ENCODE results near the gene ARHGEF37.
"Not testable (repeated sequence)": the region's sequence is repeated elsewhere in the genome, so short reads cannot be mapped to it uniquely, and the experiment has no call there.

Gene ARHGEF37

GRCh38 chr5:149550594-149551226 is 30.6 kb upstream of the ARHGEF37 start:
- Histone ChIP-seq H3K36me3 (ENCODE audit: insufficient read depth, low read length) (peaks cover 31% of the 10 kb centered on the region), H3K4me1 (ENCODE audit: insufficient read depth, low read length) (peaks cover 12% of the 10 kb centered on the region), H3K9me3 (ENCODE audit: low read length) (no peaks in the 10 kb centered on the region), H3K4me3 (ENCODE audit: low read length) (peak overlapping the region; percentile 98), H3K27me3 (ENCODE audit: insufficient read depth, low read length) (no peaks in the 10 kb centered on the region), H2AFZ (ENCODE audit: low read depth, low read length) (no peak overlapping the region)

DNA sequence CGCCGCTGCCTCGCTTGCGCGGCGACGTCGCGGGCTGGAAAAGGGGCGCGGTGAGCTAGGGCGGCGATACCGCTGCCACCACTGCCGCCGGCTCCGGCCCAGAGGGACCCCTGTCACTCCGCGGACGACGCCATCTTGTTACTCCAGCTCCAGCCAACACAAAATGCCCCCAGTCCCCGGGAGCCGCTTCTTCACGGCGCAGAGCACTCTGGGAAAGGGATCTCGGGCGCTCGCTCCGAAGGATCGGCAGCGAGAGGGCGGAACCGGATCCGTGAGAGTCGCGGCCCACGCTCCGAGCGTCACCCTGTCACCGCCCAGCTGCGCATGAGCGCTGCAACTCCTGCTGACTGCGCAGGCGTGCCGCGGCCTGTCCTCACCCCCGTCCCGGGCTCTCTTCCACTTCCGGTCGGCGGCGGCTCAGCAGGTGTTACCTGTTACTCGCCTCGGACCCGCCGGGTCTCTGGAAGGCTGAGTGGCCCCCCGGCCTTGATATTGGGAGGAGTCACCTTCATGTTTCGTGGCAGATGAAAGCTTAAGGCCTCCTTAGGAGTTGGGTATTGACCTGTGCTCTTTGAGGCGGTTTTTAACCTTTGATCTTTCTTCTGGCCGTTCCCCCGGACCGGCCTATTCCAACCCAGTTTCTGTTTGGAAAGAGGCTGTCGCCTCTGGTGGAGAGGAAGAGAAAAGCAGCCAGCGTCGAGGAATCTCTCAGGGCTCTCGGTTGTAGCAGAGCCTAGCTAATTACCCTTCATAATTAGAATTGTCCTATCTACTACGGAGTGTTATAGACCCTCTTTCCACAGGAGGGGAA is 29.9 kb upstream of the ARHGEF37 start, which contains the start of gene CSNK1A1:
TSS of gene CSNK1A1 (minus strand) at position 213 of the 811 bp plus-strand sequence. CDS start 475 bp downstream, outside the sequence.
- H3K27me3 ChIP-seq (ENCODE audit: insufficient read depth, low read length) = no peaks in the 10 kb centered on the region
- H3K9me3 ChIP-seq (ENCODE audit: low read length) = no peaks in the 10 kb centered on the region
- peak within 1 kb of the TSS; percentile 69 for H2AFZ ChIP-seq (ENCODE audit: low read depth, low read length)
- H3K36me3 ChIP-seq (ENCODE audit: insufficient read depth, low read length) = peaks cover 28% of the 10 kb centered on the region
- H3K4me1 ChIP-seq (ENCODE audit: insufficient read depth, low read length) = peaks cover 12% of the 10 kb centered on the region
- H3K4me3 ChIP-seq (ENCODE audit: low read length) = peak within 1 kb of the TSS; percentile 98

GRCh38 chr5:149552038-149552494 is 29.2 kb upstream of the ARHGEF37 start:
- peak overlapping the region; percentile 98 for H3K4me3 ChIP-seq (ENCODE audit: low read length)
- no peaks in the 10 kb centered on the region for H3K27me3 ChIP-seq (ENCODE audit: insufficient read depth, low read length)
- H2AFZ ChIP-seq (ENCODE audit: low read depth, low read length) = peak overlapping the region; percentile 69
- H3K4me1 ChIP-seq (ENCODE audit: insufficient read depth, low read length) = peaks cover 12% of the 10 kb centered on the region
- H3K36me3 ChIP-seq (ENCODE audit: insufficient read depth, low read length) = peaks cover 23% of the 10 kb centered on the region
- no peaks in the 10 kb centered on the region for H3K9me3 ChIP-seq (ENCODE audit: low read length)

GRCh38 chr5:149552553-149553160 is 28.6 kb upstream of the ARHGEF37 start:
- Histone ChIP-seq H3K36me3 (ENCODE audit: insufficient read depth, low read length) (peaks cover 18% of the 10 kb centered on the region), H3K4me1 (ENCODE audit: insufficient read depth, low read length) (peaks cover 12% of the 10 kb centered on the region), H3K4me3 (ENCODE audit: low read length) (no peak overlapping the region), H2AFZ (ENCODE audit: low read depth, low read length) (no peak overlapping the region), H3K27me3 (ENCODE audit: insufficient read depth, low read length) (no peaks in the 10 kb centered on the region), H3K9me3 (ENCODE audit: low read length) (no peaks in the 10 kb centered on the region)

DNA sequence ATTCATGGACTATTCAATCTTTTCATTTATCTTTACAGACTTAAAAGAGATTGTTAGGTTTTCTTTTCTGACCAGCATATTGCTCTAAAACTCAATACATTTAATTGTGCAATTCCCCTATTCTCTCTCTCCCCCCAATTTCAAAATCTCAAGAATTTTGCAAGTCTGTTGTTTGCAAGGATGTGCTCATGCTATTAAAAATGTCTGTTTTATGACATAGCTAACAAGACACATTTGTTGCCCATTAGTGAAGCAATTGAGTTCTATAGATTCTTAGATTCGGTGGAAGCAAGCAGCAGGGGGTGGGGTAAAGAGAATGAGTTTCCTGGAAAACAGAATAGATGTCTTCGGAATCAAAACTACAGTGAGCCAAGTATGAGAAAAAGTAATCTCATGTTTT is 21.6 kb upstream of the ARHGEF37 start:
- H3K4me3 ChIP-seq (ENCODE audit: low read length) = no peak overlapping the region
- H3K9me3 ChIP-seq (ENCODE audit: low read length) = no peaks in the 10 kb centered on the region
- no peaks in the 10 kb centered on the region for H3K27me3 ChIP-seq (ENCODE audit: insufficient read depth, low read length)

GRCh38 chr5:149561848-149562247 is 19.4 kb upstream of the ARHGEF37 start:
- H3K4me3 ChIP-seq (ENCODE audit: low read length) = no peak overlapping the region
- H3K4me1 ChIP-seq (ENCODE audit: insufficient read depth, low read length) = peaks cover 8% of the 10 kb centered on the region
- no peaks in the 10 kb centered on the region for H3K36me3 ChIP-seq (ENCODE audit: insufficient read depth, low read length)
- no peaks in the 10 kb centered on the region for H3K9me3 ChIP-seq (ENCODE audit: low read length)
- no peaks in the 10 kb centered on the region for H3K27me3 ChIP-seq (ENCODE audit: insufficient read depth, low read length)
- H2AFZ ChIP-seq (ENCODE audit: low read depth, low read length) = peak overlapping the region; percentile 16

More for the DNA sequence above, 21.6 kb upstream of the ARHGEF37 start:
- Histone ChIP-seq H3K4me1 (ENCODE audit: insufficient read depth, low read length) (peaks cover 8% of the 10 kb centered on the region), H2AFZ (ENCODE audit: low read depth, low read length) (no peak overlapping the region), H3K36me3 (ENCODE audit: insufficient read depth, low read length) (no peaks in the 10 kb centered on the region)

- Histone ChIP-seq H3K4me1 (ENCODE audit: insufficient read depth, low read length) (peaks cover 8% of the 10 kb centered on the region), H3K4me3 (ENCODE audit: low read length) (no peak overlapping the region), H3K36me3 (ENCODE audit: insufficient read depth, low read length) (no peaks in the 10 kb centered on the region), H3K27me3 (ENCODE audit: insufficient read depth, low read length) (no peaks in the 10 kb centered on the region), H2AFZ (ENCODE audit: low read depth, low read length) (no peak overlapping the region), H3K9me3 (ENCODE audit: low read length) (no peaks in the 10 kb centered on the region)
These were observed 17.8 kb upstream of the ARHGEF37 start for GRCh38 chr5:149563466-149563865.

DNA sequence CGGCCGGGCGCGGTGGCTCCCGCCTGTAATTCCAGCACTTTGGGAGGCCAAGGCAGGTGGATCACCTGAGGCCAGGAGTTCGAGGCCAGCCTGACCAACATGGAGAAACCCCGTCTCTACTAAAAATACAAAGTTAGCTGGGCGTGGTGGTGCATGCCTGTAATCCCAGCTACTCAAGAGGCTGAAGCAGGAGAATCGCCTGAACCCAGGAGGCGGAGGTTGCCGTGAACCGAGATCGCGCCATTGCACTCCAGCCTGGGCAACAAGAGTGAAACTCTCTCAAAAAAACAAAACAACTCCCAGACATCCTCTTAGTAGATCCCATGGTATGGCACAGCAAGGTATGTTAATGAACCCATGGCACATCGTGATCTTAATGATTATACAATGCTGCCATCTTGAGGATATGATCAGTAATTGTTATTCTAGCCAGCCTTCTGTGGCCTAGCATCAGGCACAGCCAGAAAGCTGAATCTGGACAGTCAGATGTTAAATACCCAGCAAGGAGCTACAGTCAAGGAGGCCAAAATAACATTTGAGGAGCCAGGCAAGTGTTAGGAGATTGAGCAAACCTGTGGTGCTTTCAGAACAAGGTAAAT is 16.7 kb upstream of the ARHGEF37 start:
- H3K27me3 ChIP-seq (ENCODE audit: insufficient read depth, low read length); H3K9me3 ChIP-seq (ENCODE audit: low read length); H3K36me3 ChIP-seq (ENCODE audit: insufficient read depth, low read length); H3K4me3 ChIP-seq (ENCODE audit: low read length); H3K4me1 ChIP-seq (ENCODE audit: insufficient read depth, low read length): not testable (repeated sequence)
- peak overlapping the region; percentile 13 for H2AFZ ChIP-seq (ENCODE audit: low read depth, low read length)

GRCh38 chr5:149567226-149567625 is 14.1 kb upstream of the ARHGEF37 start:
- H3K9me3 ChIP-seq (ENCODE audit: low read length) = no peaks in the 10 kb centered on the region
- H3K27me3 ChIP-seq (ENCODE audit: insufficient read depth, low read length) = no peaks in the 10 kb centered on the region
- no peak overlapping the region for H2AFZ ChIP-seq (ENCODE audit: low read depth, low read length)
- H3K36me3 ChIP-seq (ENCODE audit: insufficient read depth, low read length) = no peaks in the 10 kb centered on the region
- H3K4me1 ChIP-seq (ENCODE audit: insufficient read depth, low read length) = no peaks in the 10 kb centered on the region
- H3K4me3 ChIP-seq (ENCODE audit: low read length) = no peak overlapping the region

- H3K36me3 ChIP-seq (ENCODE audit: insufficient read depth, low read length) = no peaks in the 10 kb centered on the region
- H3K9me3 ChIP-seq (ENCODE audit: low read length) = no peaks in the 10 kb centered on the region
- no peak overlapping the region for H3K4me3 ChIP-seq (ENCODE audit: low read length)
- H3K4me1 ChIP-seq (ENCODE audit: insufficient read depth, low read length) = no peaks in the 10 kb centered on the region
- H3K27me3 ChIP-seq (ENCODE audit: insufficient read depth, low read length) = no peaks in the 10 kb centered on the region
- no peak overlapping the region for H2AFZ ChIP-seq (ENCODE audit: low read depth, low read length)
These were observed 9.1 kb upstream of the ARHGEF37 start for GRCh38 chr5:149572170-149572569.

DNA sequence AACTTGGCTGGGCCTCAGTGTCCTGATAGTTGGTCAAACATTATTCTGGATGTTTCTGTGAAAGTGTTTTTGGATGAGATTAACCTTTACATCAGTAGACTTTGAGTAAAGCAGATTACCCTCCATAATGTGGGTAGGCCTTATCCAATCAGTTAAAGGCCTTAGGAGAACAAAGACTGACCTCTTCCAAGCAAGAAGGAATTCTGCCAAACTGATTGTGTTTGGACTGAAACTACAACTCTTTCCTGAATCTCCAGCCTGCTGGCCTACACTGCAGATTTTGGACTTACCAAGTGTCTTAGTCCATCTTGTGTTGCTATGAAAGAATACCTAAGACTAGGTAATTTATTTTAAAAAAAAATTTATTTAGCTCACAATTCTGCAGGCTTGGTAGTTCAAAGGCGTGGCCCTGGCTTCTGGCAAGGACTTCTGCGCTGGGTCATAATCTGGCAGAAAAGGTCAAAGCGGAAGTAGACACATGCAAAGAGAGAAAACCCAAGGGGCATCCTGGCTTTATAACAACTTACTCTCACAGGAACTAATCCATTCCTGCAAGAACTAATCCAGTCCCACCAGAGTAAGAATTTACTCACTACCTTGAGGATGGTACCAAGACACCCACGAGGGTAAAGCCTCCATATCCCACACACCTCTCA is 8.6 kb upstream of the ARHGEF37 start:
- no peaks in the 10 kb centered on the region for H3K4me1 ChIP-seq (ENCODE audit: insufficient read depth, low read length)
- H3K4me3 ChIP-seq (ENCODE audit: low read length) = no peak overlapping the region
- H3K9me3 ChIP-seq (ENCODE audit: low read length) = no peaks in the 10 kb centered on the region
- H3K36me3 ChIP-seq (ENCODE audit: insufficient read depth, low read length) = no peaks in the 10 kb centered on the region
- H3K27me3 ChIP-seq (ENCODE audit: insufficient read depth, low read length) = no peaks in the 10 kb centered on the region
- no peak overlapping the region for H2AFZ ChIP-seq (ENCODE audit: low read depth, low read length)

- Histone ChIP-seq H3K4me1 (ENCODE audit: insufficient read depth, low read length) (no peaks in the 10 kb centered on the region), H3K4me3 (ENCODE audit: low read length) (no peak overlapping the region), H3K27me3 (ENCODE audit: insufficient read depth, low read length) (no peaks in the 10 kb centered on the region), H2AFZ (ENCODE audit: low read depth, low read length) (no peak overlapping the region), H3K9me3 (ENCODE audit: low read length) (no peaks in the 10 kb centered on the region), H3K36me3 (ENCODE audit: insufficient read depth, low read length) (no peaks in the 10 kb centered on the region)
These were observed 6.2 kb upstream of the ARHGEF37 start for GRCh38 chr5:149575131-149575530.
